GM21381 (cell line): Measurements from ENCODE around the gene YJEFN3.
A peak's percentile ranks its signal among the peaks of the same experiment; 100 is the strongest.

Source experiments
- ATAC-seq: cut with Tn5 transposase; IDR thresholded peaks from one replicate; pipeline ENCODE4 v1.9.1; 2021; ENCODE audit warnings: mild to moderate bottlenecking, moderate library complexity; ENCODE audit not compliant: unreplicated experiment

The YJEFN3 gene

GRCh38 chr19:19515642-19516519 is 12.8 kb upstream of the YJEFN3 start, which contains the start of gene NDUFA13:
NDUFA13 (plus strand) TSS chr19:19516225; CDS start chr19:19516239, 14 bp downstream.
- peak; percentile 89 for ATAC-seq

- ATAC-seq, result no peak
Measured at GRCh38 chr19:19517235-19517619, 11.5 kb upstream of the YJEFN3 start.

DNA sequence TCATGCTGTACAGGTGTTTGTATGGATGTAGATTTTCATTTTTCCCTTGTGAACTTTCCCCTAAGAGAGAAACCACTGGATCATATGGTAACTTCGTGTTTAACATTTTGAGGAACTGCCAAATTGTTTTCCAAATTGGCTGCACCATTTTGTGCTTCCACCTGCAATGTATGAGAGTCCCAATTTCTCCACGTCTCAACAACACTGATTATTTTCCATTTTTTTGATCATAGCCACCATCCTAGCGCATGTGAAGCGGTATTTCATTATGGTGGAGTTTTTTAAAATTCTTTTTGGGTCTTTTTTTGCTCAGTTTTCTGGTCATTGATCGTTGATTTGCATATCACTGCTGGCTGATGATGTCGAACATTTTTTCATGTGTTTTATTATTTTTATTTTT is 7.7 kb upstream of the YJEFN3 start:
- no peak for ATAC-seq

DNA sequence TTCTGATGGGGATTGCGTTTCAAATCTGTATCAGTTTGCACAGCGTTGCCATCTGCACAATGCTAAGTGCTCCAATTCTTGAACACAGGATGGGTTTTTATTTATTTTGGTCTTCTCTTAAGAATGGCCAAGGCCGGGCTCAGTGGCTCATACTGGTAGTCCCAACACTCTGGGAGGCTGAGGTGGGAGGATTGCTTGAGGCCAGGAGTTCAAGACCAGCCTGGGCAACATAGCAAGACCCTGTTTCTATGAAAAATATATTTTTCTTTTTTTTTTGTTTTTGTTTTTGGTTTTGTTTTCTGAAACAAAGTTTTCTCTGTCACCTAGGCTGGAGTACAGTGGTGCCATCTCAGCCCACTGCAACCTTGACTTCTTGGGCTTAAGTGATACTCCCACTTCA is 5.5 kb upstream of the YJEFN3 start:
- ATAC-seq, result no peak

DNA sequence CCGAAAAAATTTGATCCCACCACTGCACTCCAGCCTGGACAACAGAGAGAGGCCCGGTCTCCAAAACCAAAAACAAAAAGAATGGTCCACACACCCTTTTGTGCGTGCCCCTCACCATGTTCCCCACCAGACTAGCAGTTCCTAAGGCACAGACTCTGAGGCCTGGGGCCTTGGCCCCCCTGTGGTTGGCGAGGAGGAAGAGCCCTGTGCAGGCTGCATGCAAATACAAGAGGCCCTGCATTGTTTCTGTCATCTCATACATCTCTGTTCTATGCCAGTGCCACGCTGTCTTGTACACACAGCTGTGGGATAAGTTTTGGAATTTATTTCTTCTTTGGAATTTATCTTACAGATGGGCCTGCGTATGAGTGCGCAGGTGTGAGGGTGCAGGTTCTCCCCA is 4.7 kb upstream of the YJEFN3 start:
- no peak for ATAC-seq

GRCh38 chr19:19525611-19526380 is 2.9 kb upstream of the YJEFN3 start:
- ATAC-seq, result no peak

- no peak for ATAC-seq
Measured at GRCh38 chr19:19526581-19527370, 1.9 kb upstream of the YJEFN3 start.

GRCh38 chr19:19527371-19527656 is 1.4 kb upstream of the YJEFN3 start:
- no peak for ATAC-seq

- no peak for ATAC-seq
Measured at GRCh38 chr19:19527674-19528625, 761 bp upstream of the YJEFN3 start.

DNA sequence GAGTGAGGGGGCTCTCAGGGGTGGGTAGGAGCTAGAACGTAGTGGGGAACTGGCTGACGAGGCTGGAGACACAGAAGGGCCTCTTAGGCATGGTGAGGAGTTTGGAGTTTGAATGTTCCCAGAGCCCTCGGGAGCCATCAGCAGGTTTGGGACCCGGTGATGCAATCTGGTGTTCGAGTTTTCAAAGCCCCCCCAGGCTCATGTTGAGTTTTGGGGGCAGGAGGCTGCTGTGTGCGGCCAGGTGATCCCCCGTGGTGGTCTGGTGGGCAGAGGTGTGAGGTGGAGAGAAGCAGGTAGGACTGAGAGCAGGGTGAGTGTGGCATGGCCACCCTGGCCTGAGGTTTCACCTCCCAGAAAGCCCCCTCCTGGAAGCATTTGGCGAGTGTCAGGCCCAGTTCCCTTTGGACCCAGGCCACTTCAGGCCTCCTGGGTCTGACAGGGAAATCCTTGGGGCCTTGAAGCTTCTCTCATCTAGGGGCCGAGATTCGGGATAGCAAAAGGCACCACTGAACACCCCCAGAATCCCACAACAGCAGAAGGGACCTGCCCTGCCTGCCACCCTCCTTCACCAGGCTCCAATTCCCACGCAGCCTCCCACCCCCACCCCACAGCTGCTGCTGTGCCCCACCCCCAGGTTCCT is 1.2 kb downstream of the YJEFN3 start:
- no peak for ATAC-seq

- ATAC-seq, result no peak
Measured at GRCh38 chr19:19530423-19530804, 1.7 kb downstream of the YJEFN3 start.

DNA sequence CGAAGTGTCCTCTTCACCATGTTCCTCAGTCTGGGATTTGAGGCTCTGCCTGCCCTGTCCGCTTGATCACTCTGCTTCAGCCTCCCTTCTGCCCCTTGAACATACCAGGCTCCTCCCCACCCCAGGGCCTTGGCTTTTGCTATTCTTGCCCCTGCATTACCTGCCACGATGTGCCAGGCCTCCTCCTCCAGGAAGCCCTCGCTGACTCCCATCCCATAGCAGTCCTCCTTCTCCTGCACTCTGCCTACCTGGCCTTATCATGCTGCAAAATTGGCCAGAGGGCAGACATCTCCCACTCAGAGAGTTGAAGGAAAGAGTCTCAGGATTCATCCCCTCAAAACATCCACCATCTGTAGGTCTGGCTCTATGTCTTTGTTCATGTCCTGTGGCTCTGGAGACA is 2.2 kb downstream of the YJEFN3 start:
- no peak for ATAC-seq

DNA sequence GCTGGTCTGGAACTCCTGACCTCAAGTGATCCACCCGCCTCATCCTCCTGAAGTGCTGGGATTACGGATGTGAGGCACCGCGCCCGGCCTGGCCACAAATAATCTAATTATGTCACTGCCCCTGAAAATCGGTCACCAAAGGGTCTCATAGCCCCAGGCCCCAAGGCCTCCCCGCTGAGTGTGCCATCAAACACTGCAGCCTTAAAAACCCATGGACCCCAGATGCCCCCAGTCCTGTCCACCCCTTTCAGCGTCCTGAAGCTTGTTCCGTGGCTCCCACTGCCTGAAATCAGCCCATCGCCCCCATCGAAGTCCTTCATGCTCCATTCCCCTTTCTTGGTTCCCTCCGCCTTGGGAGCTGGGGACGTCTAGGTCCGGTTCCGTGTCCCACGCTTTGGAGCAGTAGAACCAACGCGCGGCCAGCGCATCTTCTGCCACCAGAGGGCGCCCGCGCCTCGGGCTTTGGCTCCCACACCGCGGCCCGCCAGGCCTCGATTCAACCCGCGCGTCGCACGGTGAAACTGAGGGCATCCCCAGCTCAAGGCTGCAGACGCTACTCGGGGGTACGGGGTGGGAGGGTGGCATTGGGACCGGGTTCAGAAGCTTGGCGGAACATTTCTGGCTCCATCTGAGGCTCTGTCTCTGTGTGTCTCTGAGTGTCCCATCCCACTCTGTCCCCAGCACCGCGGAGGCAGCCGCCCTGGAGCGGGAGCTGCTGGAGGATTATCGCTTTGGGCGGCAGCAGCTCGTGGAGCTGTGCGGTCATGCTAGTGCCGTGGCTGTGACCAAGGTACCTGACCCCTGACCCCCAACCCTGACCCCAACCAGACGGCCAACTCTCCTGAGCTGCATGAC is 3.5 kb downstream of the YJEFN3 start:
- ATAC-seq, result no peak

- no peak for ATAC-seq
Measured at GRCh38 chr19:19532806-19533701, 4.3 kb downstream of the YJEFN3 start.

GRCh38 chr19:19533841-19534240 is 5.1 kb downstream of the YJEFN3 start:
- no peak for ATAC-seq

DNA sequence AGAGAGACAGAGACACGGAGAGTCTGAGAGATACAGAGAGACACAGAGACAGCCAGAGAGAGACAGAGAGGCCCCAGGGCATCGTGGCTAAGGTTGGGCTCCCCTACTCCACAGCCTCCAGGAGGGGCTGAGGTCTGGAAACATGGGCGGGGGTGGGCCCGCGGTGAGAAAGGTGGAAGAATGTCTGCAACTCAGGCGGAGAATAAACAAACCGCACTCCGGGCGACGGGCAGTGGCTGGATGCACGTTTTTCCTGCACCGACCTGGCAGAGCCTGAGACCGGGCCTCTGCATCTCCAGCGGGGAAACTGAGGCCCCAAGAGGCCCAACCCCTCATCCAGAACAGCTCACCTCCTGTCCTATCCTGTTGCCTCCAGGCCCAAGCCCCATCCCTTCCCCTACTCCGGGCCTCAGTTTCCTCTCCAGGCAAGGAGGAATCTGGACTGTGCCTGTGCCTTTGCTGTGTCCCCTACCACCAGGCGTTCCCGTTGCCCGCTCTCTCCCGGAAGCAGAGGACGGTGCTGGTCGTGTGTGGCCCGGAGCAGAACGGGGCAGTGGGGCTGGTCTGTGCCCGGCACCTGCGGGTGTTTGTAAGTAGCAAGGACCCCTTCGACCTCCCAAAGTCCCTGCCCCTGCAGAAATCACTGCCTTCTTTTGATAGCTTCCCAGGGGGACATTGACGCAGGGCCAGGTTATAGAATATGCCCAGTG is 6.0 kb downstream of the YJEFN3 start:
- ATAC-seq, result no peak
